ENCODE data around the gene GAD1.

Gene GAD1

DNA sequence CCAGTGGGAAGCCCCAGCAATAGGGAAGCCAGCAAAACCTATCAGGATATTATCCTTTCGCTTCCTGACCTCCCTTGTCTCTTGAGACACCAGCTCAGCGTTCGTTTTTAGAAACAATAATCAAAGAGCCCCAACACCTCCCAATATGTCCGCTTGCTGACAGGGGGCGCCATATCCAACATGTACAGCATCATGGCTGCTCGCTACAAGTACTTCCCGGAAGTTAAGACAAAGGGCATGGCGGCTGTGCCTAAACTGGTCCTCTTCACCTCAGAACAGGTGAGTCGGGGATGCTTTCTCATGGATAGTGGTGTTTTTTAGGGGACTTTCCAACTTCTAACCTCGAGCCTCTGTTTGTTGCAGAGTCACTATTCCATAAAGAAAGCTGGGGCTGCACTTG is 28.7 kb downstream of the GAD1 start:
- no peak for DNase-seq (ENCODE audit: low read depth, low spot score)

DNA sequence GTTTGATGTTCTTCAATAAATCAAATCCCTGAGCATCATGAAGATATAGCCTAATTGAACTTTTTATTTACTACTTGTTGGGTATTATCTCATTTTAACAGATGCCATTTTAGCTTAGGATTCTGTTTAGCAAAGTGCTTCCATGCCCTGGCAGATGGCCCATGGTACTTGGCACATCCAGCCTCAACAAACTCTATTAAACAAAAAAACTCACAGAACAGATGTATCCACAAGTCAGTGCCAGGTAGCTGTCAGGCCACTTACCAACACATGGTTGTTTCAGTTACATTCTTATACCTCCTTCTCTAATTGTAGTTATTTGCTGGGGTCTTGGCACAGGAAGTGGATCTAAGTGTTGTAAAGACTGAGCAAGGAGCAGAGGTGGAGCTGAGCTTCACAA is 29.6 kb downstream of the GAD1 start:
- DNase-seq (ENCODE audit: low read depth, low spot score): peak; percentile 55

DNA sequence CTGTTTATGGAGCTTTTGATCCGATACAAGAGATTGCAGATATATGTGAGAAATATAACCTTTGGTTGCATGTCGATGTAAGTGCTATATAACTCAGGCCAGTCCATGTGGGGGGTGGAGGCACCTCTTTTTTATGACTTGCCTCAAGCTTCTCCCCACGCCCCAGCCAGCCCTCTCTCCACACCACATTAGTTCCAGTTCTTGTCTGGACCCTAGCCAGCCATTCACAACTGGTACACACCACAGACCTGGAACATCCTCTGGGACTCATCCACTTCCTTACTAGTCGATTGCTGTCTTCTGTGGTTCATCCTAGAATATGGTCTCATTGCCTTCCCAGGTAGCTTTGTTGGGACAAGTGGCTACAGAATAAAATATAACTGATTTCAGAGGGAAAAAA is 31.0 kb downstream of the GAD1 start:
- no peak for DNase-seq (ENCODE audit: low read depth, low spot score)

DNA sequence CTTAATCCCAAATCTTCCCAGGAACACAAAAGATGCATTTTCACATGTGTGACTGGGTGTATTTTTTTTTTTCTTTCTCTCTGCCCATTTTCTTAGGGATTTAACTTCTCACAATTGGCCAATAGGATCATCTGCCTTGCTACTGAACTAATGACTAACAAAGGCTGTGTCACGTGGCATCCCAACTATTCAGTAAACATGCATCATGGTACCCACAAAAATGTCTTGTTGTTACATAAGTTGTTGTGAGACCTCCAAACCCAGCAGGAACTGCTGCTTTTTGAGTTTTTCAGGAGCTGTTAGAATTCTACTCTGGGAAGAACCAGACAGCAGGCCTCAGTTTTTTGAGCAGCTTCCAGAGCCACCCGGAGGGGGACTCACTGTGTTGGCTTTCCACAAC is 31.9 kb downstream of the GAD1 start:
- DNase-seq (ENCODE audit: low read depth, low spot score): peak; percentile 89

DNA sequence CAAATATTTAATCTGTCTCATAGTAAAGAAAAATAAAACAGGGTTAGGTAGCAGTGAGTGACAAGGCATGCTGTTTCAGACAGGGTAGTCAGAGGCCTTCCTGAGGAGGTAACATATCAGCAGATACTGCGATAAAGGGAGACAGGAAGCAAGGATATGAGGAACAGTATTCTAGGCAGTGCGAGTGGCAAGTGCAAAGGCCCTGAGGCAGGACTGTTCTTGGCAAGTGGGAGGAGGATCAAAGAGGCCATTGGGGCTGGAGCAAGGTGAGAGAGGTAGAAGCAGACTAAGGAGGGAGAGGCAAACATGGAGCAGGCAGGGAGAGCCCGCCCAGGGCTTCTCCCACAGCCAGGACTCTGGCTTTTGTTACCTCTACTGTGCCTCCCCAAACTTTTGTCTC is 33.6 kb downstream of the GAD1 start:
- DNase-seq (ENCODE audit: low read depth, low spot score): no peak

DNA sequence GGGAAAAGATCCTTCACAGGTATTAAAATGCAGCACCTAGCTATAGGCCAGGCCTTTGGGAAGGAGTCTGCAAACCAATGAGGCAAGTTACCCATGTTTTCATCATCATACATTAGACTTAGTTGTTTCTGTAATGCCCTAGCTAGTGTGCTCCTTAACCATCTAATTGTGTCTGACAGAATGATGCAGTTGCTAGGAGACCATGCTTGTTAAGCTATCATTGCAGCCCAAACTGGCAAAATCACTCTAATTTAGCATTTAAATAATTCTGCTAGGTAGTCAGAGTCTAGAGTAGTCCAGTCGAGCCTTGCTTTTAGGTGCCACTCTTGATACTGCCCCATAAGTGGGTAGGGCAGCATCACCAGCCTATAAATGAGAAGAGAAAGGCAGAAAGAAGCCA is 34.9 kb downstream of the GAD1 start:
- DNase-seq (ENCODE audit: low read depth, low spot score): no peak

DNA sequence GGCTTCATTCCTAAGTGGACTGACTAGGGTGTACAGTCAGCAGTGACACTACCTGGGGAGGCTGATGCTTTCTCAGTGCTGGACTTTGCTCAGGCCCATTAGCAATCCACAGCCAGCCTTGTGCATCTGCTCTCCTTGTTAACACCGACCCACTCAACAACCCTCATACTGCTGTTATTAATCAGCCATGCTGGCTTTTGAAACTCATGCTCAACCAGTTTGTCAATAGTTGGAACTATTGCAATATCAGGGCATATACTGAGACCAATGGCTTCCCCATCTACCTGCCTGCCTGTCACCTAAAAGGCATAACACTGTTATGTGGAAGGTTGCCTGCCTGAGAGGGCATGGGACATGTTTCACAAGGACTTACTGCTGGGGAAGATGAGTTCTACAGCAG is 39.4 kb downstream of the GAD1 start:
- DNase-seq (ENCODE audit: low read depth, low spot score): no peak

DNA sequence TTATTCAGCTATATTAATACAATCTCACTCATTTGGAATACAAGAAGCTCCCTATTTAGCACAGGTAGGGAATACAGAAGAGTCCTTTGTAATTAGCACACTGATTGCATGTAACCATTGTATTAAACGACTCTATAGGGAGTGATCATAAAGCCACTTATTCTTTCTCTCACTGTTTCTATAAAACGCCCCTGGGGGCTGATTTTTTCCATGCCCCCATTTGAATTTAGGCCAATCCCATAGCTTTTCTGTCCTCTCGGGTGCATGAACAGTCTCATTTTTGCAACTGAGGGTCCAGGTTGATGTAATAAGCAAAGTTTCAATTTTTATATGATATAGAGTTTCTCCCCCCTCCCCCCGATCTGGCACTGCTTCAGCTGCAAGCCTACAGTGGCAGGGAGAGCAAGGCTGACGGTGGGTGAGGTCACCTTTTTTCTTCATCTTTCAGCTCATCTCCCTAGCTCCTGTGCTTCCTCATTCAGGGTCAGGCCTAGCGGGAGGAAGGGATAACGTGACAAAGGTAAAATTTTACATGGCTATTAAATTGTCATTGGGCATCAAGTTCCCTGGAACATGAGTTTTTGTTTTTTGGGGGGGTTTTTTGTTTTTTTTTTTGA is 45.7 kb downstream of the GAD1 start:
- DNase-seq (ENCODE audit: low read depth, low spot score): no peak

DNA sequence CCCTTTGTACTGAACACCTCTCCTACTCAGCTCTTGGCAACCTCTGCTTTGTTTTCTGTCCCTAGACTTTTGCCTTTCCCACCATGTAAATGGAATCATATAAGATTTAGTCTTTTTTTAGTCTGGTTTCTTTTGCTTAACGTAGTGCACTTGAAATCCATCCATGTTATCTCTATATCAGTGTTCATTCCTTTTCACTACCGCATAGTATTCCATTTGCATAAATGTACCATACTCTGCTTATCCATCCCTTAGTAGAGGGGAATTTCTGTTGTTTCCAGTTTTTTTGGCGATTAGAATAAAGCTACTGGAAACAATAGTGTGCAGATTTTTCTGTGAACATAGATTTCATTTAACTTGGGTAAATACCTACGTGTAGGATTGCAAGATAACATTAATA is 46.4 kb downstream of the GAD1 start:
- no peak for DNase-seq (ENCODE audit: low read depth, low spot score)

DNA sequence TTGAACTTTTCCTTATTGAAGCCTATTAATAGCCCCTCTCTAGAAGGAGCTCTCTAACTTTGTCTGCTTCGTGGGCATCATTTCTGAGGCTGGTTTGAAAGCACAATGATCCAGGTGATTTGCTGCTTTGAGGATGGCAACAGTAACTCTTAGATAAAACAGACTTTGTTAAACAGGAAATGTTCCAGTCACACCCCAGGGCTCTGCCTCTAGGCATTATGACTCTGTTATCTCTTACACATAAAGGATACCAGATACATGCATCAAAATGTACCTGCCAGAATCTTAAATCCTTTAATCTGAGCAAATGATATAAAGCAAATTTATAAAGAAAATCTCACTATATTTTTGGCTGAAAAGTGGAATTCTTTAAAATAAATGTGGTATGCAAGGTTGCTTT is 52.3 kb downstream of the GAD1 start:
- DNase-seq (ENCODE audit: low read depth, low spot score): no peak

DNA sequence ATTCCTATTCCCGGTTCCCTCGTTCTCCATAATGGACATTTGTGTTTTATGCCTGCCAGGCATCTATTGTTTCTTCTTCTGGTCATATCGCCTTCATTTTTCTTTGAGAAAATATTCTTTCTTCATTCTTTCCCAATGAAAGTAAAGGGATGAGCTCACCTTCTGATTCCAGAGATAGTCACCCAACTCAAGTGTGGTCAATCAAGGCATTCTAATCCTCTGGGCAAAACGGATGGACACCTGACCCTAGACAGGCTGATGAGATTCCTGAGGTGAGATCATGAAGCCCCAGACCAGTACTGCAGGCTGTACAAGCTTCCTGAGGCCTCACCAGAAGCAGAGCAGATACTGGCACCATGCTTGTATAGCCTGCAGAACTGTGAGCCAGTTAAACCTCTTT is 52.8 kb downstream of the GAD1 start:
- no peak for DNase-seq (ENCODE audit: low read depth, low spot score)

DNA sequence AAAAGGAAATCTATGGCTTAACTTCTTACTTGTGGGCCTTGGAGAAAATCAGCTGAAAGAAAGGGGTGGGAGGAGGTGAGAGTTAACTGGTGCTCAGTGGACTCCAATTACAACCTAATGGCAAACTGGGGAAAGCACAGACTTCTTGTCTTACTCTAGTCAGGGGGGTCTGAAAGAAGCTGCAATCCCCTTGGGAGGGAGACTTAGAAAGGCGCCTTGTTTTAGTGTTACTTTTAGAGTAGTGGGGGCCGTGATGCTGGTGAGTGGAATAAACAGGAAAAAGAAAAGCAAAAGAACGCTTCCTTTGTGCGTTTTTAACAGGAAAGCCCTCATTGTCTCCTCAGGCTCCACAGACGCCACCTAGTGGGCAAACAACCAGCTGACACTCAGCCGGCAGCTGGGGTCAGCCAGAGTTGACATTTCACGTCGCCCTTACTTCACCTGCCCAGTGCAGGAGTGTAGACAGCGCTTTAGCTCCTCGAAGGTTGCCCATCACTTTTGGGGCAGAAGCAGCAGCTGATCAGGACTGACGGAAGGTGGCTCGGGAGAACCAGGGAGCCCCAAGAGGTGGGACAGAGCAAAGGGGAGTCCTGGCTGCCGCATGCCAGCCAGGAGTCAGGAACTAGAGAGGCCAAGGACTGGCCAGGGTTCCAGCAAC is 56.5 kb downstream of the GAD1 start:
- DNase-seq (ENCODE audit: low read depth, low spot score): peak; percentile 91

DNA sequence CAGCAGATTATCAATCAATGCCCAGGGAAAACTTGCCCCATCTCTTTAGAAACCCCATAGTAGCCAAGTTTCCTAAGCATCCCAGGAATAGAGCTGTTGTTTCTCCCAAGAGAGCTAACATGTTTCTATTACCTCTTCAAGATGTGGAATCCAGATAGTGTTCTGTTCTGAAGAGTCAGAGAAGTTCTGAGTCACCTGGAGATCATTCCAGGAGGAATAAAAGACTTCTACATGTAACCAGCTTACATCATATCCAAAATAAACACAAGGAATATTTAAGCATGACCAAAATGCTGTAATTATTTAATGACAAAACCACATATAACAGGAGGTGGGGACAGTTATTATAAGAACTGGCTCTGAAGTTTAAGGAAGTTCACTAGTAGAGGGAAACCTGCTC is 61.4 kb downstream of the GAD1 start:
- DNase-seq (ENCODE audit: low read depth, low spot score): peak; percentile 32

DNA sequence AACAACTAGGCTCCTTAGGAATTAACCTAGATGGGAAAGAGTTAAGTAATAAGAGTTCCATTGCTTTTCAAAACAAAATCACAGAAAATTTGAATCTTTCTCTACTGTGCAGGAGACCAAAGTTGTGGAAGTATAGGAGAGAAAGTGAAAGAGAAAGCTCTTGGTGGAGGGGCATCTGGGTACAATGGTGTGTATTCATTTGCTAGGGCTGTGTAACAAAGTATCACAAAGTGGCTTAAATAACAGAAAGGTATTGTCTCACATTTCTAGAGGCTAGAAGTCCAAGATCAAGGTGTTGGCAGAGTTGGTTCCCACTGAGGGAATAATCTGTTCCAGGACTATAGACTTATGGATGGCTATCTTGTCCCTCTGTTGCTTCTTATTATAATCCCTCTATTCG is 61.8 kb downstream of the GAD1 start:
- peak; percentile 16 for DNase-seq (ENCODE audit: low read depth, low spot score)

DNA sequence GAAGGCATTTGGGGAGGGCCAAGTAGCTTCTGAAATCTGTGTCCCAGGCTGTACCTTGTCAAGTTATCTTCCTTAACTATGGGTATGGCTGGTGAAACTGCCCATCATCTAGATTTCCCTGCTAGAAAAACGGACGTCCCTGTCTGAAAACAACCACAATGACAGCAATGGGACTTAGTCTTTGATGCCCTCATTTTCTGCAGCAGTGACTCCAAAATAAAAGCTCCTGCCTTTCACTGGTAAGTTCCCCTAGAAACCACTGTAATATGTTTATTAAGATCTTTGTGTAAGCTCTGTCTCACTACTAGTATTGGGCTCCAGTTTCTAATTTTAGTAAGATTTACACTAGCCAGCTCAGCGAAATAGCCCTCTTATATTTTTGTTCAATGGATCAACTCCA is 65.2 kb downstream of the GAD1 start:
- DNase-seq (ENCODE audit: low read depth, low spot score): no peak

DNA sequence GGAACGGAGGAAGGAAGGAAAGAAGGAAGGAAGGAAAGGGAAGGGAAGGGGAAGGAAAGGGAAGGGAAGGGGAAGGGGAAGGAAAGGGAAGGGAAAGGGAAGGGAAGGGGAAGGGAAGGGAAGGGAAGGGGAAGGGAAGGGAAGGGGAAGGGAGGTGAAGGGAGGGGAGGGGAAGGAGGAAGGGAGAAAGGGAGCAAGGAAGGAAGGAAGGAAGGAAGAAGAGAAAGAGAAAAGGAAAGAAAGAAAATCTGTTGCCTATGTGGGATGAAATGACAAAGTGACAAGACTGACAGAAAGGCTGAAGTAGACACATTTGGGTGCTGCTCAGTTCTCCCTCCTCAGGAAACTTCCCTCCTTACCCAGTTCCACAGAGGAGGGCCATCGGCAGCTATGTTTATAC is 66.1 kb downstream of the GAD1 start:
- DNase-seq (ENCODE audit: low read depth, low spot score): no peak

DNA sequence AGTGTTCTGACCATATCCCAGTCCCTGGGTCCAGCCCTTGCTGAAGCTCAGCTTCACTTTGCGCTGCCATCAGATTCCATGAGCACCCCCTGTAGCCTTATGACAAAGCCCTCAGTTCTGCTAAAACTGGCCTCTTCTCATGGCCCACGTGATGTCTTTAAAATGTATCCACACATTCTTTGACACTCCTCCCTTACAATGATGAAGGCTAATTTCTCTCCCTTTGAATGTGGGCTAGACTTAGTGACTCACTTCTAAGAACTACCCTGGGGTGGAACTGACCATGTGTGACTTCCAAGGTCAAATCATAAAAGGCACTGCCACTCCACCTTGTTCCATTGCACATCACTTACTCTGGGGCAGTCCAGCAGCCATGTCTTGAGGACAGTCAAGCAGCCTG is 67.0 kb downstream of the GAD1 start:
- peak; percentile 32 for DNase-seq (ENCODE audit: low read depth, low spot score)

DNA sequence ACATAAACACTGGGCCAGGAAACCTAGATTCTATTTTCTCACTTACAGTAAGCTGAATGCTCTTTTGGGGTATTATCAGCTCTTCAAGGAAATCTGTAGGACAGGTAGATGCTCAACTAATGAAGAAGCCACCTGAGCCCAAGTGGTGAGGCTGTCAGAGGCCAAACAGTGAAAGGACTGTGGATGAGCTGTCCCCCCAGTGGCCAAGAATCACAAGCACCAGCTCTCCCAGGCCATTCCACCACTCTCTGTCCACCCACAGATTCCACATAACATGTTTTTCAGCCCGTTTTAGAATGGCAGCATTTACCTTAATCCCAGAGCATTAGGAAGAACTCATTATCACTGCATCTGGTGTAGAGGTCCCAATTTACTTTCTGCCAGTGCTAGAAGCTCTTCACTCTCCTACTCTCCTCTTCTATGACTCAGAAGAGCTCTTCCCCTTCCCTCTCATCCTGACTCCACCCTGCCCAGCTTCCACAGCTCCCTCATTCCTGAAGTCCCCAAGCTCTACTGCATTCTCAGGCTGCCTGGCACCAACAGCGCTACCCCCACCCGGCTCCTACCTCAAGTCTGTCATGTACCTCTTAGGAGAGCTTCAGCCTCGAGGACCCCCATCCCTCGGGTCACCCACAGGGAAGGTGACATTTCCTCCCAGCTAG is 68.6 kb downstream of the GAD1 start:
- peak; percentile 27 for DNase-seq (ENCODE audit: low read depth, low spot score)

DNA sequence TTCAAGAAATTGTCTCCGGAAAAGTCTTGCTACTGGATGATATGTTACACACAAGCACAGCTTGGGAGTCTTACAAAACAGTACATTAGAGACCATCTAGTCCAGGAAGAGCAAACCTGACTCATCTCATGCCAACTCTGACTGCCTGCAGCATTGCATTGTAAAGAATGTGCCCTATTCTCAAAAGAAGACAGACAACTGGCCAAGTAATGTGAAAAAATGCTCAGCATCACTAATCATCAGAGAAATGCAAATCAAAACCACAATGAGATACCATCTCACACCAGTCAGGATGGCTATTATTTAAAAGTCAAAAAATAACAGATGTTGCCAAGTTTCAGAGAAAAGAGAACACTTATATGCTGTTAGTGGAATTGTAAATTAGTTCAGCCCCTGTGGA is 69.7 kb downstream of the GAD1 start:
- DNase-seq (ENCODE audit: low read depth, low spot score): peak; percentile 91

DNA sequence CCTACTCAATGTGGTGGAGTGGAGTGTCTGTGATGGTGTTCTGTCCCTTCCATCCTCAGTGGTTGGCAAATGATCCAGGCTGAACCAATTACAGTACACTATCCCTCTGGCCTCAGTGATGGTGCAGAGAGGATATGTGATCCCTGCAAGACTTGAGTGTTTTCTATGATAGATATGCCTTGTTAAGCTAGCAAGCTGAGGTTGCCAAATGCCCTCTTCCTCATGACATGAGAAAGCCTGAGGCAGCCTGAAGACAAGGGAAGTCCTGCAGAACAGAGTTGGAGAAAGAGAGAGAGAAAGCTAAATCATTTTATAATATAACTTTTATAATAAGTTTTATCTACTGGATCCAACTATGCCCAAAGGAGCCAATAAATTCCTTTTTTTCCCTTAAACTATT is 70.8 kb downstream of the GAD1 start:
- DNase-seq (ENCODE audit: low read depth, low spot score): no peak

DNA sequence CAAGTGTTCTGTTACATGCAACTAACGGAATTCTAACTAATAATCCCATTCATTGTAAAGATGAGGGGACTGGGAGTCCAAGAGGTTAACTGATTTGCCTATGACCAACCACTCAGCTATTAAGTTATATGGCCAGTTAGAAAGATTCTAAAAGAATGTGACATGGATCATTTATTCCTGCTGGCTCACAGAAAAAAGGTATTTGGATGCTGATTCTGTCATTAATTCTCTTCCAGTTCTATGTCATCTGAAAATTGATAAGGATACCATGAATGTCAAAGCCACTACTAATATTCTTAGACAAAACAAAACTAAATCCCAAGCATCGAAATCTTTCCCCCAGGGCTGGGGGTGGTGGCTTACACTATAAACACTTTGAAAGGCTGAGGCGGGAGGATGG is 71.2 kb downstream of the GAD1 start:
- DNase-seq (ENCODE audit: low read depth, low spot score): peak; percentile 23

DNA sequence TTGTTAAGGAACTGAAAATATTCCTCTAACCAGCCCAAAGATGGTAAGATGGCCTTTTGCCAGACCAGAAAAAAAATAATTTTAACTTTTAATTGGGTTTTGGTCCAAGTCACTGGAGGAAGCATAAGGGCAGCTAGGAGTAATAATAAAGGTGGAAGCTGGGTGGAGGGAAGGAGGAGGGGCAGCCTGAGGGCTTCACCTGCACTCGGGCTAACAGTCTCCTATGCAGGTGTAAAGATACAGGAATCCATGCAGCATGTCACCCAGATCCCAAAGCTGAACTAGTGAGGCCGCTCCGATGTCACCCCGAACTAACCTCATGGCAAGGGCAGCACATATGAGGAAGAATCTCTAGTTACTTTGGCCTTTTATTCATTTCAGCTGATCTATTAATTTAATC is 75.2 kb downstream of the GAD1 start:
- DNase-seq (ENCODE audit: low read depth, low spot score): no peak

DNA sequence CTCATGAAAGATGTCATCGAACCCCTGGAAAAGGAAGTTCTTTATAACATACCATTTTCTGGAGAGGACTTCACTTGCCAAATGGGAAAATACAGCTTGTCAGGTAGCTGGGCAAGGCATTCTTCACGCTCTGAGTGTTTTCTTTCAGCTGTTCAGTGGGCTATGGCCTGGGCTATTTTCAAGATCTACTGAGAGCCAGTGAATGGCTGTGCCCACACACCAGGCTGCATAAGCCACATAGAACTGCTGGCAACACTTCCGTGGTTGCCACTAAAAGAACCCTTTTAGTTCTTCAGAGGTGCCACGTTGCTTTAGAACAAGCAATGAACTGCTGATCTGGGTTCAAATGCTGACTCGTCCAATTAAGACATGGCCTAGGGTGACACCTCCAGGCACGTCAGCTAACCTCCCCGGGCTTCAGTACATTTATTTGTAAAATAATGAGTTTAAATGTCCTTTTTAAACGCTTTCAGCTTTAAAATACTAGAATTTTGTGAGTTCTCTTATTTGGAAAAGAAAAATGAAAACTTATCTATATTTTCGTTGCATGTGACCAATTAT is 75.8 kb downstream of the GAD1 start:
- no peak for DNase-seq (ENCODE audit: low read depth, low spot score)

Measured in astrocyte of the hippocampus (primary cell).